GM23338 (cell line): ENCODE results near the gene KPNA2. TPM values are rescaled to one million over a fixed set of nuclear protein-coding genes. Genes with fewer than 3 reads are reported as not detected.
"Not testable (repeated sequence)": the region's sequence is repeated elsewhere in the genome, so short reads cannot be mapped to it uniquely, and the experiment has no call there.

ENCODE experiments used
- ATAC-seq: fragments of 200-7000 bp; cut with Tn5 transposase; 3 replicates; pipeline ENCODE4 v1.9.1; 2020
- DNase-seq: peaks from one replicate; pipeline ENCODE4 v3.0.0-alpha.2; 2015; ENCODE audit warnings: low spot score
- H2AFZ ChIP-seq: fragments of 200-600 bp; sonication (generic); 2 replicates; pipeline ENCODE4 v1.8.0; 2016; ENCODE audit warnings: antibody characterized with exemption, mild to moderate bottlenecking, moderate library complexity
- H3F3A ChIP-seq: fragments of 200-600 bp; sonication (generic); replicated peaks from 2 replicates; pipeline ENCODE4 v1.8.0; 2017; ENCODE audit warnings: antibody characterized with exemption, mixed run types, low read depth
- H3K27ac ChIP-seq: fragments of 200-600 bp; sonication (generic); 2 replicates; pipeline ENCODE4 v1.6.1; 2016; ENCODE audit warnings: low read depth
- H3K27me3 ChIP-seq: fragments of 200-600 bp; sonication (generic); 2 replicates; pipeline ENCODE4 v1.8.0; 2016; ENCODE audit warnings: mild to moderate bottlenecking, mixed run types, moderate library complexity; ENCODE audit not compliant: insufficient read depth
- H3K36me3 ChIP-seq: fragments of 200-600 bp; sonication (generic); 2 replicates; pipeline ENCODE4 v1.8.0; 2016; ENCODE audit warnings: mild to moderate bottlenecking; ENCODE audit not compliant: insufficient read depth
- H3K4me1 ChIP-seq: fragments of 200-600 bp; sonication (generic); 2 replicates; pipeline ENCODE4 v1.8.0; 2016; ENCODE audit warnings: mild to moderate bottlenecking, moderate library complexity; ENCODE audit not compliant: insufficient read depth
- H3K4me2 ChIP-seq: fragments of 200-600 bp; sonication (generic); 2 replicates; pipeline ENCODE4 v1.7.1; 2017; ENCODE audit warnings: mixed run types
- H3K4me3 ChIP-seq: fragments of 200-600 bp; sonication (generic); 2 replicates; pipeline ENCODE4 v1.6.1; 2016; ENCODE audit warnings: mixed run types
- H3K79me2 ChIP-seq: fragments of 200-600 bp; sonication (generic); replicated peaks from 2 replicates; pipeline ENCODE4 v1.8.0; 2017; ENCODE audit warnings: mild to moderate bottlenecking; ENCODE audit not compliant: insufficient read depth
- H3K9me2 ChIP-seq: fragments of 200-600 bp; sonication (generic); 2 replicates; pipeline ENCODE4 v1.8.0; 2017; ENCODE audit not compliant: insufficient read depth
- H4K20me1 ChIP-seq: fragments of 200-600 bp; sonication (generic); replicated peaks from 2 replicates; pipeline ENCODE4 v1.8.0; 2017; ENCODE audit warnings: mild to moderate bottlenecking; ENCODE audit not compliant: insufficient read depth
- H3K27ac Mint-ChIP-seq: 2 replicates; pipeline ENCODE4 v1.8.0; 2020; ENCODE audit warnings: inconsistent platforms, mild to moderate bottlenecking, moderate library complexity, mixed read lengths
- H3K27me3 Mint-ChIP-seq: 3 replicates; pipeline ENCODE4 v1.8.0; 2022; ENCODE audit warnings: low read depth, mild to moderate bottlenecking, moderate library complexity, mixed read lengths, inconsistent platforms; ENCODE audit not compliant: insufficient read depth, poor library complexity
- H3K36me3 Mint-ChIP-seq: 3 replicates; pipeline ENCODE4 v1.8.0; 2021; ENCODE audit warnings: low read depth, mild to moderate bottlenecking, inconsistent platforms, moderate library complexity, mixed read lengths
- H3K4me1 Mint-ChIP-seq: 3 replicates; pipeline ENCODE4 v1.8.0; 2020; ENCODE audit warnings: mild to moderate bottlenecking, inconsistent platforms, mixed read lengths
- H3K4me3 Mint-ChIP-seq: 3 replicates; pipeline ENCODE4 v1.8.0; 2021; ENCODE audit warnings: moderate library complexity, mild to moderate bottlenecking, inconsistent platforms, mixed read lengths
- H3K9me3 Mint-ChIP-seq: 3 replicates; pipeline ENCODE4 v1.8.0; 2020; ENCODE audit warnings: moderate library complexity, mild to moderate bottlenecking, inconsistent platforms, mixed read lengths
- EZH2 ChIP-seq: fragments of 200-600 bp; sonication (generic); IDR thresholded peaks from one replicate; pipeline ENCODE4 v1.8.0; 2017; ENCODE audit warnings: antibody characterized with exemption, mild to moderate bottlenecking, low read depth; ENCODE audit not compliant: unreplicated experiment
- EZH2phosphoT487 ChIP-seq: fragments of 200-600 bp; sonication (generic); IDR thresholded peaks from one replicate; pipeline ENCODE4 v1.8.1; 2018; ENCODE audit warnings: antibody characterized with exemption; ENCODE audit not compliant: unreplicated experiment
- NANOG ChIP-seq: IDR thresholded peaks from 2 replicates; pipeline ENCODE4 v1.6.1; 2016; ENCODE audit warnings: antibody characterized with exemption, borderline replicate concordance
- ZNF114 ChIP-seq: fragments of 250-450 bp; sonication (Bioruptor Pico); IDR thresholded peaks from 2 replicates; pipeline ENCODE4 v1.5.0; 2020; ENCODE audit warnings: mild to moderate bottlenecking, moderate library complexity
- polyA plus RNA-seq: library from polyadenylated mRNA; unstranded; fragments of >200 nt; fragmentation: Nextera tagmentation; extraction: Ambion mirVana; gene quantifications from 2 replicates; pipeline ENCODE4 v1.2.1, GENCODE V29; 2016
- total RNA-seq: library from RNA; depleted of rRNA; stranded (reverse); fragments of >200 nt; shearing (Covaris generic); gene quantifications from 2 replicates; pipeline ENCODE4 v1.2.3, GENCODE V29; 2014
- TF ChIP-seq, protein P1 (sequence below), 2 experiments: fragments of 200-600 bp in 1 of 2; sonication (generic) in 1 of 2; conservative IDR thresholded peaks; 2 replicates each; pipeline versions ENCODE4 v1.5.1 to v1.6.1; 2016 to 2017; ENCODE audit warnings: antibody characterized with exemption in 2 of 2, low read depth in 2 of 2, mild to moderate bottlenecking in 2 of 2, moderate library complexity in 1 of 2

KPNA2 gene
- total and polyA plus RNA-seq, 2 experiments from 2014 or later = 375 to 442 TPM

- H3K27me3 ChIP-seq = no peaks in the 10 kb centered on the region
Observed at GRCh38 chr17:68080411-68081150, 45.0 kb downstream of the KPNA2 start.

GRCh38 chr17:68081305-68082265 is 46.0 kb downstream of the KPNA2 start:
- DNase-seq = not testable (repeated sequence)

More at GRCh38 chr17:68080411-68081150, 45.0 kb downstream of the KPNA2 start:
- H3K9me2 ChIP-seq = no peaks in the 10 kb centered on the region
- no peaks in the 10 kb centered on the region for H3K36me3 ChIP-seq
- peaks cover 12% of the 10 kb centered on the region for H3K27me3 Mint-ChIP-seq
- no peak overlapping the region for H3K4me3 Mint-ChIP-seq
- peaks cover 5% of the 10 kb centered on the region for H3K4me1 ChIP-seq
- no peak for ATAC-seq
- peak; percentile 14 for DNase-seq
- H3K9me3 Mint-ChIP-seq = peaks cover 4% of the 10 kb centered on the region; the same call in 2 of the 3 replicates
- H3K79me2 ChIP-seq = no peaks in the 10 kb centered on the region
- H4K20me1 ChIP-seq = no peaks in the 10 kb centered on the region
- no peaks in the 10 kb centered on the region; the same call in 2 of the 3 replicates for H3K36me3 Mint-ChIP-seq
- H3K4me2 ChIP-seq = no peak overlapping the region
- no peaks in the 10 kb centered on the region for H3F3A ChIP-seq
- no peak for TF ChIP-seq EZH2phosphoT487
- TF ChIP-seq, protein P1, sequence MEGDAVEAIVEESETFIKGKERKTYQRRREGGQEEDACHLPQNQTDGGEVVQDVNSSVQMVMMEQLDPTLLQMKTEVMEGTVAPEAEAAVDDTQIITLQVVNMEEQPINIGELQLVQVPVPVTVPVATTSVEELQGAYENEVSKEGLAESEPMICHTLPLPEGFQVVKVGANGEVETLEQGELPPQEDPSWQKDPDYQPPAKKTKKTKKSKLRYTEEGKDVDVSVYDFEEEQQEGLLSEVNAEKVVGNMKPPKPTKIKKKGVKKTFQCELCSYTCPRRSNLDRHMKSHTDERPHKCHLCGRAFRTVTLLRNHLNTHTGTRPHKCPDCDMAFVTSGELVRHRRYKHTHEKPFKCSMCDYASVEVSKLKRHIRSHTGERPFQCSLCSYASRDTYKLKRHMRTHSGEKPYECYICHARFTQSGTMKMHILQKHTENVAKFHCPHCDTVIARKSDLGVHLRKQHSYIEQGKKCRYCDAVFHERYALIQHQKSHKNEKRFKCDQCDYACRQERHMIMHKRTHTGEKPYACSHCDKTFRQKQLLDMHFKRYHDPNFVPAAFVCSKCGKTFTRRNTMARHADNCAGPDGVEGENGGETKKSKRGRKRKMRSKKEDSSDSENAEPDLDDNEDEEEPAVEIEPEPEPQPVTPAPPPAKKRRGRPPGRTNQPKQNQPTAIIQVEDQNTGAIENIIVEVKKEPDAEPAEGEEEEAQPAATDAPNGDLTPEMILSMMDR (conservative IDR thresholded peaks at IDR 0.05; ENCODE audit: low read depth in 2 of 2) = peak in 1 of 2 experiments; percentile 36; a peak in 2 of 4 replicates
- no peak overlapping the region for H3K4me3 ChIP-seq
- peaks cover 3% of the 10 kb centered on the region; the same call in 1 of the 3 replicates for H3K4me1 Mint-ChIP-seq
- H3K27ac Mint-ChIP-seq = no peak overlapping the region
- 0 out of 2 replicates have a peak overlapping the region, but pooled peaks have one; percentile 18 for H2AFZ ChIP-seq
- no peak overlapping the region for H3K27ac ChIP-seq

DNA sequence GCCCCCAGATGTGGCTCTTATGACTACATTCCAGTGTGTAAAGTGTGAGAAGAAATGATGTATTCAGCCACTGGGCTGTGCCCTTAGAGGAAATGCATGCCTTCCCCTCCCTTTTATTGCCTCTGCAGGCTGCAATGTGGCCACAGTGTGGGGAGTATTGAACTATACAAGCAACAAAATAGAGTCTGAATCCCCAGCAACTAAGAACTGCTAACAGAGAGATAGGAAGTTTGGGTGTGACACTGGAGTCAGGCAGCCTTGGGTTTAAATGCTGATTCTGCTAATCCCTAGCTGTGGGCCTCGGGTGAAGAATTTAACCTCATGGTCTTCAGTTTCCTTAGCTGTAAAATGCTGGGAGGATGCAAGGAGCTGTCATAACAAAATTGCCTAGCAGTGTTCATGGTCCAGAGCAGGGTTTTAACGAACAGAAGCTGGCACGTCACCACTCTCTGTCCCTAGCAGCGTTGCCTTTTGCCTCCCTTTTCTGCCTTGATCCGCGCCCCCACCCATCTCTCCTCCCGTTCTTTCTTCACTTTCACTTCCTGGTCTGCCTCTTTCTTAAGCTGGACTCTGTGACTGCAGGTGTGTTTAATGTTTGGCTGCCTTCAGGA is 50.3 kb downstream of the KPNA2 start:
- H3K4me3 ChIP-seq = no peak overlapping the region
- H2AFZ ChIP-seq = peak overlapping the region; percentile 88; the same call in 1 of the 2 replicates
- H3K79me2 ChIP-seq = no peaks in the 10 kb centered on the region
- peaks cover 11% of the 10 kb centered on the region for H3K27me3 Mint-ChIP-seq
- H4K20me1 ChIP-seq = no peaks in the 10 kb centered on the region
- H3K9me2 ChIP-seq = no peaks in the 10 kb centered on the region
- peak; percentile 55 for ATAC-seq
- peaks cover 9% of the 10 kb centered on the region for H3K4me1 Mint-ChIP-seq
- no peak overlapping the region for H3K27ac Mint-ChIP-seq
- H3K4me1 ChIP-seq = peaks cover 13% of the 10 kb centered on the region
- no peaks in the 10 kb centered on the region for H3K36me3 Mint-ChIP-seq
- H3F3A ChIP-seq = no peaks in the 10 kb centered on the region
- H3K27ac ChIP-seq = no peak overlapping the region
- no peaks in the 10 kb centered on the region for H3K27me3 ChIP-seq
- H3K36me3 ChIP-seq = no peaks in the 10 kb centered on the region
- H3K4me3 Mint-ChIP-seq = no peak overlapping the region
- peaks cover 4% of the 10 kb centered on the region; the same call in 2 of the 3 replicates for H3K9me3 Mint-ChIP-seq
- no peak overlapping the region for H3K4me2 ChIP-seq
- DNase-seq = peak; percentile 21
- TF ChIP-seq ZNF114 (no peak), EZH2 (no peak), NANOG (no peak)

More at GRCh38 chr17:68081305-68082265, 46.0 kb downstream of the KPNA2 start:
- H3K9me3 Mint-ChIP-seq, H3K36me3 ChIP-seq, H3K4me3 ChIP-seq, H3K27ac Mint-ChIP-seq, H3K27ac ChIP-seq, H3K4me2 ChIP-seq, H2AFZ ChIP-seq, H4K20me1 ChIP-seq, H3K36me3 Mint-ChIP-seq, H3K4me3 Mint-ChIP-seq, H3K4me1 Mint-ChIP-seq, H3K79me2 ChIP-seq, ATAC-seq, H3F3A ChIP-seq, H3K9me2 ChIP-seq, H3K27me3 ChIP-seq: not testable (repeated sequence)
- H3K4me1 ChIP-seq = peaks cover 13% of the 10 kb centered on the region
- H3K27me3 Mint-ChIP-seq = peaks cover 17% of the 10 kb centered on the region
